Calu3 (cell line): ENCODE data around the gene NANOGP8. TPM values are rescaled to one million over a fixed set of nuclear protein-coding genes. Genes with fewer than 3 reads are reported as not detected.

Source experiments
- BruUV-seq: library from RNA; stranded (reverse); fragments of 400-500 nt; replicated peaks from 2 replicates; lab custom pipeline; 2021; lab: Mats Ljungman, UMichigan
- CTCF ChIA-PET: fragments of 300-600 bp; sonication (Branson Sonifier 250); formaldehyde crosslinking; loops from one replicate; lab custom pipeline; 2022; ENCODE audit warnings: antibody characterized with exemption; lab: Charles Lee
- DNase-seq: peaks from one replicate; pipeline ENCODE4 v3.0.0; 2022
- H3K27ac Mint-ChIP-seq: one replicate; pipeline ENCODE4 v1.8.0; 2022; ENCODE audit warnings: mixed read lengths; ENCODE audit not compliant: unreplicated experiment
- H3K27me3 Mint-ChIP-seq: one replicate; pipeline ENCODE4 v1.8.0; 2022; ENCODE audit warnings: mixed read lengths; ENCODE audit not compliant: unreplicated experiment
- H3K36me3 Mint-ChIP-seq: one replicate; pipeline ENCODE4 v1.8.0; 2022; ENCODE audit warnings: mild to moderate bottlenecking, moderate library complexity, mixed read lengths; ENCODE audit not compliant: insufficient read depth, unreplicated experiment
- H3K4me1 Mint-ChIP-seq: one replicate; pipeline ENCODE4 v1.8.0; 2022; ENCODE audit warnings: mild to moderate bottlenecking, low read depth, mixed read lengths; ENCODE audit not compliant: unreplicated experiment
- H3K4me3 Mint-ChIP-seq: one replicate; pipeline ENCODE4 v1.8.0; 2022; ENCODE audit warnings: mild to moderate bottlenecking, low read depth, moderate library complexity, mixed read lengths; ENCODE audit not compliant: unreplicated experiment
- H3K9me3 Mint-ChIP-seq: one replicate; pipeline ENCODE4 v1.8.0; 2022; ENCODE audit warnings: low read depth, mixed read lengths; ENCODE audit not compliant: unreplicated experiment
- intact Hi-C: fragments of 100-400 bp; cut with micrococcal nuclease; formaldehyde crosslinking; loops from one replicate; pipeline ENCODE4 v1.10.0; 2022; ENCODE audit not compliant: unreplicated experiment
- total RNA-seq: library from RNA; stranded (reverse); gene quantifications from 2 replicates; pipeline ENCODE4 v1.2.3, GENCODE V29; 2022
- TF ChIP-seq, protein P1 (sequence below): fragments of 200-600 bp; IDR thresholded peaks from one replicate; pipeline ENCODE4 v1.8.0; 2022; ENCODE audit warnings: antibody characterized with exemption; ENCODE audit not compliant: unreplicated experiment

The NANOGP8 gene
- total RNA-seq, 1 experiment from 2014 or later, result not detected

- no TSS peak for BruUV-seq
- H3K4me3 Mint-ChIP-seq, result no peak overlapping the region
- TF ChIP-seq, protein P1, sequence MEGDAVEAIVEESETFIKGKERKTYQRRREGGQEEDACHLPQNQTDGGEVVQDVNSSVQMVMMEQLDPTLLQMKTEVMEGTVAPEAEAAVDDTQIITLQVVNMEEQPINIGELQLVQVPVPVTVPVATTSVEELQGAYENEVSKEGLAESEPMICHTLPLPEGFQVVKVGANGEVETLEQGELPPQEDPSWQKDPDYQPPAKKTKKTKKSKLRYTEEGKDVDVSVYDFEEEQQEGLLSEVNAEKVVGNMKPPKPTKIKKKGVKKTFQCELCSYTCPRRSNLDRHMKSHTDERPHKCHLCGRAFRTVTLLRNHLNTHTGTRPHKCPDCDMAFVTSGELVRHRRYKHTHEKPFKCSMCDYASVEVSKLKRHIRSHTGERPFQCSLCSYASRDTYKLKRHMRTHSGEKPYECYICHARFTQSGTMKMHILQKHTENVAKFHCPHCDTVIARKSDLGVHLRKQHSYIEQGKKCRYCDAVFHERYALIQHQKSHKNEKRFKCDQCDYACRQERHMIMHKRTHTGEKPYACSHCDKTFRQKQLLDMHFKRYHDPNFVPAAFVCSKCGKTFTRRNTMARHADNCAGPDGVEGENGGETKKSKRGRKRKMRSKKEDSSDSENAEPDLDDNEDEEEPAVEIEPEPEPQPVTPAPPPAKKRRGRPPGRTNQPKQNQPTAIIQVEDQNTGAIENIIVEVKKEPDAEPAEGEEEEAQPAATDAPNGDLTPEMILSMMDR, result no peak
- CTCF ChIA-PET, result no interaction called here
- H3K4me1 Mint-ChIP-seq, result no peaks in the 10 kb centered on the region
- intact Hi-C loops, result no loop called here
- no peak overlapping the region for H3K27ac Mint-ChIP-seq
- H3K27me3 Mint-ChIP-seq, result no peaks in the 10 kb centered on the region
- H3K36me3 Mint-ChIP-seq, result no peaks in the 10 kb centered on the region
- no peaks in the 10 kb centered on the region for H3K9me3 Mint-ChIP-seq
- DNase-seq, result no peak
These were observed 26.8 kb upstream of the NANOGP8 start for GRCh38 chr15:35111861-35112260.

DNA sequence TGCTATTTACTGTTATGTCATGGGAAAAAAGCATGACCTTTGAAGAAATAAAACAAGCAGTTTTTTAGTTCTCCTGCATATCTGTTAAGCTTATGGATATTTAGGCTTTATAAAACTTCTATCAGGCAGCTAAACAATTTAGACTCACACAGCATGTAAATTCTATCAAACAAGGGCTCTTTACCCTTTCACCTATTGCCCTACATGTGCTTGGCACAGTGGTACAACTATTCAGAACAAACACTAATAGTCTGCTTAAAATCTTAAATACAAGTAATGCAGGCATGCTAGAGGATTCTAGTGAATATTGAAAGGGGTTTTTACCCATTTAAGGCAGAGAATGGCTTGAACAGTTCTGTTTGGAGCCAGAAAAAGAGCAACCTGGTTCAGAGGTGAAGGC is 23.4 kb upstream of the NANOGP8 start:
- no TSS peak for BruUV-seq
- Mint-ChIP-seq H3K36me3 (no peaks in the 10 kb centered on the region), H3K4me1 (no peaks in the 10 kb centered on the region), H3K27ac (no peak overlapping the region), H3K9me3 (no peaks in the 10 kb centered on the region), H3K4me3 (no peak overlapping the region), H3K27me3 (no peaks in the 10 kb centered on the region)
- TF ChIP-seq, protein P1, result no peak
- intact Hi-C loops, result no loop called here
- CTCF ChIA-PET, result no interaction called here
- no peak for DNase-seq

DNA sequence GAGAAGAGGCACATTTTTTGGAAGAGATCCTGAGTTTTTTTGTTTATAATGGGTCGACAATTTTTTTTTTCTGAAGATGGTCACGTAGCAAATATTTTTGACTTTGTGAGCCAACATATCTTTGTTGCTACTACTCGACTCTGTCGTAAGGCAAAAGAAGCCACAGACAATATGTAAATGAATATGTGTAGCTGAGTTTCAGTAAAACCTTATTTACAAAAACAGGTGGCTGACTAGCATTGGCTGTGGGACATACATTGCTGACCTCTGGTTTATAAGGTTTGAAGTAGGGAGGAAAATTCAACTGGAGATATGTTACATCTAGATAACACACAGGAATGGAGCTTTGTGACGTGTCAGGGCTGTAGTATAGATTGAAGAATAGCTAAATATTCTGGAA is 22.5 kb upstream of the NANOGP8 start:
- no TSS peak for BruUV-seq
- Mint-ChIP-seq H3K9me3 (no peaks in the 10 kb centered on the region), H3K4me1 (no peaks in the 10 kb centered on the region), H3K4me3 (no peak overlapping the region), H3K27me3 (no peaks in the 10 kb centered on the region), H3K27ac (no peak overlapping the region), H3K36me3 (no peaks in the 10 kb centered on the region)
- no peak for DNase-seq
- CTCF ChIA-PET, result no interaction called here
- intact Hi-C loops, result no loop called here
- TF ChIP-seq, protein P1, result no peak

DNA sequence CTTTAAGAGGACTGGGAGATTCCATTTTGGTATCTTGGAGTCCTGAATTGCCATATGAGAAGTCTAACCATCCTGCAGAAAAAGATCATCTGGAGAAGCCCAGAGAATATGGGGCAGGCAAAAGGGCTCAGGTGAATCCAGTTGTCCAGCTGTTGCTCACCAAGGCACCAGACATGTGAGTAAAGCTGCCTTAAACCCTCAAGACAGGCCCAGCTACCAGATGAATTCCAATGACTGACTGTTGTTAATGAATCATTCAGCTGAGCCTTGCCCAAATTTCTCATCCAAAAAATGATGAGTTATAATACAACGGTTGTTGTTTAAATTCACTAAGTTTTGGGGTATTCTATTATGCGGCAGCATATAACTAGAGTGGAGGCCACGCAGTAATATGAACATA is 22.0 kb upstream of the NANOGP8 start:
- no peak for DNase-seq
- Mint-ChIP-seq H3K36me3 (no peaks in the 10 kb centered on the region), H3K4me1 (no peaks in the 10 kb centered on the region), H3K4me3 (no peak overlapping the region), H3K9me3 (no peaks in the 10 kb centered on the region), H3K27ac (no peak overlapping the region), H3K27me3 (no peaks in the 10 kb centered on the region)
- CTCF ChIA-PET, result no interaction called here
- TF ChIP-seq, protein P1, result no peak
- intact Hi-C loops, result no loop called here
- no TSS peak for BruUV-seq
